ENCODE measurements around the gene AHRR.

- TF ChIP-seq CTCF (IDR thresholded peaks at IDR 0.05), result no peak
- no peak for TF ChIP-seq POLR2A (IDR thresholded peaks at IDR 0.05)
- TF ChIP-seq POLR2AphosphoS5 (IDR thresholded peaks at IDR 0.05; ENCODE audit: insufficient read depth in 1 of 2, low read depth in 1 of 2), result no peak
Measured at GRCh38 chr5:306011-306805, 15.3 kb upstream of the AHRR start.
